Hepatocyte (in vitro differentiated cells): ENCODE measurements around the gene NEDD9. TPM values are rescaled to one million over a fixed set of nuclear protein-coding genes. Genes with fewer than 3 reads are reported as not detected.

ENCODE experiments used
- DNase-seq: peaks from one replicate; pipeline ENCODE4 v3.0.0-alpha.2; 2016; ENCODE audit warnings: low spot score
- H2AFZ ChIP-seq: fragments of 200-600 bp; sonication (generic); 2 replicates; pipeline ENCODE4 v1.6.0; 2016; ENCODE audit warnings: antibody characterized with exemption, mild to moderate bottlenecking
- H3K27ac ChIP-seq: fragments of 200-600 bp; sonication (generic); 2 replicates; pipeline ENCODE4 v1.5.1; 2016; ENCODE audit warnings: mild to moderate bottlenecking
- H3K27me3 ChIP-seq: fragments of 200-600 bp; sonication (generic); 2 replicates; pipeline ENCODE4 v1.6.1; 2016
- H3K36me3 ChIP-seq: fragments of 200-600 bp; sonication (generic); replicated peaks from 2 replicates; pipeline ENCODE4 v1.5.1; 2016; ENCODE audit warnings: low read depth; ENCODE audit not compliant: insufficient read depth
- H3K4me1 ChIP-seq: fragments of 200-600 bp; sonication (generic); 2 replicates; pipeline ENCODE4 v1.5.1; 2016; ENCODE audit warnings: mild to moderate bottlenecking, moderate library complexity; ENCODE audit not compliant: insufficient read depth
- H3K4me2 ChIP-seq: fragments of 200-600 bp; sonication (generic); 2 replicates; pipeline ENCODE4 v1.6.0; 2016
- H3K4me3 ChIP-seq: fragments of 200-600 bp; sonication (generic); 2 replicates; pipeline ENCODE4 v1.5.1; 2016; ENCODE audit warnings: mild to moderate bottlenecking
- H3K79me2 ChIP-seq: fragments of 200-600 bp; sonication (generic); 2 replicates; pipeline ENCODE4 v1.6.0; 2017; ENCODE audit warnings: mild to moderate bottlenecking
- H3K9me2 ChIP-seq: fragments of 200-600 bp; sonication (generic); replicated peaks from 2 replicates; pipeline ENCODE4 v1.6.0; 2017; ENCODE audit warnings: mild to moderate bottlenecking; ENCODE audit not compliant: insufficient read depth
- H3K9me3 ChIP-seq: fragments of 200-600 bp; sonication (generic); 2 replicates; pipeline ENCODE4 v1.5.1; 2016; ENCODE audit warnings: low read depth, mild to moderate bottlenecking
- H4K20me1 ChIP-seq: fragments of 200-600 bp; sonication (generic); 2 replicates; pipeline ENCODE4 v1.6.0; 2016; ENCODE audit warnings: mild to moderate bottlenecking; ENCODE audit not compliant: insufficient read depth, poor library complexity, severe bottlenecking
- EZH2 ChIP-seq: fragments of 200-600 bp; sonication (generic); IDR thresholded peaks from 2 replicates; pipeline ENCODE4 v1.6.1; 2016; ENCODE audit warnings: antibody characterized with exemption, mild to moderate bottlenecking, borderline replicate concordance
- EZH2phosphoT487 ChIP-seq: fragments of 200-600 bp; sonication (generic); IDR thresholded peaks from one replicate; pipeline ENCODE4 v1.6.1; 2018; ENCODE audit warnings: antibody characterized with exemption, mild to moderate bottlenecking, low read depth, moderate library complexity; ENCODE audit not compliant: unreplicated experiment, severe bottlenecking
- WGBS: methylation state at CpG from one replicate; pipeline ENCODE4 v1.1.6; 2016; ENCODE audit warnings: low lambda C conversion rate; ENCODE audit errors: missing lambda C conversion rate; 5-methylcytosine and 5-hydroxymethylcytosine counted together
- polyA plus RNA-seq: library from polyadenylated mRNA; unstranded; fragments of >200 nt; fragmentation: Nextera tagmentation; extraction: Ambion mirVana; gene quantifications from 2 replicates; pipeline ENCODE4 v1.2.1, GENCODE V29; 2016
- total RNA-seq: library from RNA; depleted of rRNA; stranded (reverse); fragments of >200 nt; gene quantifications from 2 replicates; pipeline ENCODE4 v1.2.3, GENCODE V29; 2014
- TF ChIP-seq, protein P1 (sequence below): fragments of 200-600 bp; sonication (generic); IDR thresholded peaks from 2 replicates; pipeline ENCODE4 v1.5.1; 2016; ENCODE audit warnings: antibody characterized with exemption, mild to moderate bottlenecking; ENCODE audit not compliant: poor library complexity

Gene NEDD9
- total and polyA plus RNA-seq, 2 experiments from 2014 or later, result 55.1 to 59.3 TPM

- no peaks in the 10 kb centered on the region for H3K27me3 ChIP-seq
- H3K79me2 ChIP-seq, result peaks cover 96% of the 10 kb centered on the region
- peaks cover 11% of the 10 kb centered on the region for H3K4me1 ChIP-seq
- WGBS, result 75% methylated on average over 3 of the region's 3 CpGs
- H2AFZ ChIP-seq, result no peak overlapping the region
- H3K27ac ChIP-seq, result peak overlapping the region; percentile 16
- H3K9me3 ChIP-seq, result no peaks in the 10 kb centered on the region
- no peaks in the 10 kb centered on the region for H3K36me3 ChIP-seq
- H4K20me1 ChIP-seq, result peaks cover 19% of the 10 kb centered on the region
- H3K4me2 ChIP-seq, result peak overlapping the region; percentile 13
- no peak for DNase-seq
- H3K9me2 ChIP-seq, result no peaks in the 10 kb centered on the region
- no peak for TF ChIP-seq EZH2phosphoT487
- TF ChIP-seq, protein P1, sequence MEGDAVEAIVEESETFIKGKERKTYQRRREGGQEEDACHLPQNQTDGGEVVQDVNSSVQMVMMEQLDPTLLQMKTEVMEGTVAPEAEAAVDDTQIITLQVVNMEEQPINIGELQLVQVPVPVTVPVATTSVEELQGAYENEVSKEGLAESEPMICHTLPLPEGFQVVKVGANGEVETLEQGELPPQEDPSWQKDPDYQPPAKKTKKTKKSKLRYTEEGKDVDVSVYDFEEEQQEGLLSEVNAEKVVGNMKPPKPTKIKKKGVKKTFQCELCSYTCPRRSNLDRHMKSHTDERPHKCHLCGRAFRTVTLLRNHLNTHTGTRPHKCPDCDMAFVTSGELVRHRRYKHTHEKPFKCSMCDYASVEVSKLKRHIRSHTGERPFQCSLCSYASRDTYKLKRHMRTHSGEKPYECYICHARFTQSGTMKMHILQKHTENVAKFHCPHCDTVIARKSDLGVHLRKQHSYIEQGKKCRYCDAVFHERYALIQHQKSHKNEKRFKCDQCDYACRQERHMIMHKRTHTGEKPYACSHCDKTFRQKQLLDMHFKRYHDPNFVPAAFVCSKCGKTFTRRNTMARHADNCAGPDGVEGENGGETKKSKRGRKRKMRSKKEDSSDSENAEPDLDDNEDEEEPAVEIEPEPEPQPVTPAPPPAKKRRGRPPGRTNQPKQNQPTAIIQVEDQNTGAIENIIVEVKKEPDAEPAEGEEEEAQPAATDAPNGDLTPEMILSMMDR, result no peak
- TF ChIP-seq EZH2, result no peak
- no peak overlapping the region for H3K4me3 ChIP-seq
Measured at GRCh38 chr6:11226005-11226404, 6.5 kb downstream of the NEDD9 start.

- Histone ChIP-seq H2AFZ (no peak overlapping the region), H3K9me3 (no peaks in the 10 kb centered on the region), H3K4me2 (no peak overlapping the region), H4K20me1 (peaks cover 19% of the 10 kb centered on the region), H3K9me2 (no peaks in the 10 kb centered on the region), H3K27me3 (no peaks in the 10 kb centered on the region), H3K4me1 (peaks cover 11% of the 10 kb centered on the region), H3K4me3 (no peak overlapping the region), H3K27ac (no peak overlapping the region), H3K79me2 (peaks cover 96% of the 10 kb centered on the region), H3K36me3 (no peaks in the 10 kb centered on the region)
- no peak for DNase-seq
- TF ChIP-seq, protein P1, result no peak
- TF ChIP-seq EZH2phosphoT487 (no peak), EZH2 (no peak)
- 77% methylated on average over 4 of the region's 4 CpGs for WGBS
Measured at GRCh38 chr6:11224966-11225463, 7.5 kb downstream of the NEDD9 start.

DNA sequence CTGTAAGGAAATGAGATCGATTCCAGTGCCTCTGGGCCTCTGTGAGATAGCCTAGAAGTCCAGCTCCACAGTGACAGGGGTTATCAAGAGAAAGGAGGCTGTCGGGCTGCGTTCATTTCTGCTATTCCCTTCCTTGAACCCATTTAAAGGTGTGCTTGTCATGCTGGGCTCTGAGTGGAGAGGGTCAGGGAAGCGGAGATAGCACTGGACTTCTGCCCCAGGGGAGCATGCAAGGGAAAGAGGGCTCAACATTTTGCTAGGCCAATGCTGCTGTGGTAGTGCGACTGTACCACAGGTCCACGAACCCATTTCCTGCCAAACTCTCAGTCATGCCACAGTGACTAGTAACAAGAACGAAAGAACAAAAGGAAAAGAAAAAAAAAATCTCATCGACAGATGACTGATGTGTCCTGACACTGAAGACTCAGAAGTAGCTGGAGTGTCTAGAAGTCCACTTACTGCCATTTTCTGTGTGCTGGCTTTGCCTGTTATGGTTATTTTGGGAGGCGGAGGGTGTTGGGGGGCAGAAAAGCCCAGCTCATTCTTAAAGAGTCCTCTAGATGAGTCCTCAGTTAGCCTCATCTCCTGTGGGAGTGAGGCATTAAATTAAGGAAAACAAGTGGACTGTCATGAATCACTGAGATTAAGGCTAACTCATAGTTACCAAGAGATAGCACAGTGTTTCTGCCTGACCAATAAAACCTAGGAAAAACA lies 8.1 kb downstream of the NEDD9 start:
- no peak for DNase-seq
- H3K4me1 ChIP-seq, result peaks cover 13% of the 10 kb centered on the region
- H3K9me2 ChIP-seq, result no peaks in the 10 kb centered on the region
- H3K36me3 ChIP-seq, result no peaks in the 10 kb centered on the region
- peaks cover 19% of the 10 kb centered on the region for H4K20me1 ChIP-seq
- peaks cover 98% of the 10 kb centered on the region for H3K79me2 ChIP-seq
- H3K27me3 ChIP-seq, result no peaks in the 10 kb centered on the region
- WGBS, result 85% methylated on average over 9 of the region's 9 CpGs
- H2AFZ ChIP-seq, result no peak overlapping the region
- H3K27ac ChIP-seq, result no peak overlapping the region
- H3K4me2 ChIP-seq, result no peak overlapping the region
- TF ChIP-seq EZH2, result no peak
- TF ChIP-seq, protein P1, result no peak
- TF ChIP-seq EZH2phosphoT487, result no peak
- H3K4me3 ChIP-seq, result no peak overlapping the region
- H3K9me3 ChIP-seq, result no peaks in the 10 kb centered on the region
